RWPE2 (cell line): ENCODE results near the gene MARK3.
A peak's percentile ranks its signal among the peaks of the same experiment; 100 is the strongest.

Experiments used
- ATAC-seq: fragments of 200-7000 bp; cut with Tn5 transposase; 3 replicates; pipeline ENCODE4 v1.9.1; 2021; ENCODE audit warnings: low read depth
- DNase-seq: peaks from one replicate; pipeline ENCODE4 v3.0.0-alpha.2; 2020; ENCODE audit warnings: low spot score
- H3K27ac ChIP-seq: fragments of 450-650 bp; 2 replicates; pipeline ENCODE4 v1.5.1; 2017; ENCODE audit warnings: mild to moderate bottlenecking; ENCODE audit not compliant: poor library complexity, severe bottlenecking
- H3K27me3 ChIP-seq: fragments of 250-450 bp; sonication (Bioruptor Pico); 2 replicates; pipeline ENCODE4 v1.5.1; 2021; ENCODE audit warnings: mild to moderate bottlenecking, moderate library complexity; ENCODE audit not compliant: insufficient read depth, poor library complexity, severe bottlenecking
- H3K36me3 ChIP-seq: fragments of 250-450 bp; sonication (Bioruptor Pico); 2 replicates; pipeline ENCODE4 v1.5.1; 2020; ENCODE audit warnings: low read depth, mild to moderate bottlenecking, moderate library complexity
- H3K4me1 ChIP-seq: fragments of 250-450 bp; sonication (Bioruptor Pico); 2 replicates; pipeline ENCODE4 v1.5.1; 2021; ENCODE audit warnings: mild to moderate bottlenecking, moderate library complexity; ENCODE audit not compliant: insufficient read depth, poor library complexity, severe bottlenecking
- H3K4me3 ChIP-seq: fragments of 250-450 bp; sonication (Bioruptor Pico); 2 replicates; pipeline ENCODE4 v1.5.1; 2021; ENCODE audit warnings: mild to moderate bottlenecking, moderate library complexity; ENCODE audit not compliant: severe bottlenecking
- H3K9me3 ChIP-seq: fragments of 250-450 bp; sonication (Bioruptor Pico); 2 replicates; pipeline ENCODE4 v1.5.1; 2021; ENCODE audit warnings: mild to moderate bottlenecking, moderate library complexity; ENCODE audit not compliant: severe bottlenecking
- TF ChIP-seq, protein P1 (sequence below): fragments of 450-650 bp; IDR thresholded peaks from one replicate; pipeline ENCODE4 v1.5.1; 2017; ENCODE audit warnings: mild to moderate bottlenecking, moderate library complexity; ENCODE audit not compliant: poor library complexity, severe bottlenecking

MARK3 gene

DNA sequence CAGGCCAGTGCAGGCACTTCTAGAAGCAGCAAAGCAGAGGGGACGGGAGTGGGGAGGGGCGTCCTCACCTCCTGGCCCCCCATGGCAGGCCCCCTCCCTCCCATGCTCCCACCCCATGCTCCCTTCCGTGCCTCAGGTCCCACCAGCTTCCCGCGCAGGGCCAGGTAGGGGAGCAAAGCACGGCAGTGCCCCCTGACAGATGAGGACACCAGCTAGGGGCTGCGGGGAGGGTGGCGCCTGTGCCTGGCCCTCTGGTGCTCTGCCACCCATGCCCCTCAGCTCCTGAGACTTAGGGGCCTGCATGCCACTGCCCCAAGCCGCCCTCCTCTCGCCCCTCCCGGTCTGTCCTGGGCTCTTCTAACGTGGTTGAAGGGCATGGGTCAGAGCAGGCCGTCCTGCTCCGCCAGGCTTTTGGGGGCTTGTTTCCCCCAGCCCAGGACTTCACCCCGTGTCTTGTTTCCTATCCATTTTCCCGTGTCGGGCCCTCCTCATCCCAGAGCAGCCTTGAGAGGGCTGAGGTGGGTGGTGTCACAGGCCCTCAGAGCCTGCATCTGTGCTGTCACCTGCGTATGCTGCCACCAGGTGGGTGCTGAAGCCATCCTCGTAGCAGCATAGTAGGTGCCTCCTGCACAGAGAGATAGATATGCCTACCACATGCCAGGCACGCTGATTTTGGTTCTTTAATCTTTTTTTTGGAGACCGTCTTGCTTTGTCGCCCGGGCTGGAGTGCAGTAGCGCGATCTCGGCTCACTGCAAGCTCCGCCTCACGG lies 154.0 kb downstream of the MARK3 start:
- ATAC-seq (no peak), DNase-seq (no peak)
- Histone ChIP-seq H3K9me3 (no peaks in the 10 kb centered on the region), H3K4me3 (no peak overlapping the region), H3K27ac (peak overlapping the region; percentile 94), H3K27me3 (no peaks in the 10 kb centered on the region), H3K4me1 (peaks cover 29% of the 10 kb centered on the region), H3K36me3 (no peaks in the 10 kb centered on the region)
- TF ChIP-seq, protein P1, sequence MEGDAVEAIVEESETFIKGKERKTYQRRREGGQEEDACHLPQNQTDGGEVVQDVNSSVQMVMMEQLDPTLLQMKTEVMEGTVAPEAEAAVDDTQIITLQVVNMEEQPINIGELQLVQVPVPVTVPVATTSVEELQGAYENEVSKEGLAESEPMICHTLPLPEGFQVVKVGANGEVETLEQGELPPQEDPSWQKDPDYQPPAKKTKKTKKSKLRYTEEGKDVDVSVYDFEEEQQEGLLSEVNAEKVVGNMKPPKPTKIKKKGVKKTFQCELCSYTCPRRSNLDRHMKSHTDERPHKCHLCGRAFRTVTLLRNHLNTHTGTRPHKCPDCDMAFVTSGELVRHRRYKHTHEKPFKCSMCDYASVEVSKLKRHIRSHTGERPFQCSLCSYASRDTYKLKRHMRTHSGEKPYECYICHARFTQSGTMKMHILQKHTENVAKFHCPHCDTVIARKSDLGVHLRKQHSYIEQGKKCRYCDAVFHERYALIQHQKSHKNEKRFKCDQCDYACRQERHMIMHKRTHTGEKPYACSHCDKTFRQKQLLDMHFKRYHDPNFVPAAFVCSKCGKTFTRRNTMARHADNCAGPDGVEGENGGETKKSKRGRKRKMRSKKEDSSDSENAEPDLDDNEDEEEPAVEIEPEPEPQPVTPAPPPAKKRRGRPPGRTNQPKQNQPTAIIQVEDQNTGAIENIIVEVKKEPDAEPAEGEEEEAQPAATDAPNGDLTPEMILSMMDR = no peak

DNA sequence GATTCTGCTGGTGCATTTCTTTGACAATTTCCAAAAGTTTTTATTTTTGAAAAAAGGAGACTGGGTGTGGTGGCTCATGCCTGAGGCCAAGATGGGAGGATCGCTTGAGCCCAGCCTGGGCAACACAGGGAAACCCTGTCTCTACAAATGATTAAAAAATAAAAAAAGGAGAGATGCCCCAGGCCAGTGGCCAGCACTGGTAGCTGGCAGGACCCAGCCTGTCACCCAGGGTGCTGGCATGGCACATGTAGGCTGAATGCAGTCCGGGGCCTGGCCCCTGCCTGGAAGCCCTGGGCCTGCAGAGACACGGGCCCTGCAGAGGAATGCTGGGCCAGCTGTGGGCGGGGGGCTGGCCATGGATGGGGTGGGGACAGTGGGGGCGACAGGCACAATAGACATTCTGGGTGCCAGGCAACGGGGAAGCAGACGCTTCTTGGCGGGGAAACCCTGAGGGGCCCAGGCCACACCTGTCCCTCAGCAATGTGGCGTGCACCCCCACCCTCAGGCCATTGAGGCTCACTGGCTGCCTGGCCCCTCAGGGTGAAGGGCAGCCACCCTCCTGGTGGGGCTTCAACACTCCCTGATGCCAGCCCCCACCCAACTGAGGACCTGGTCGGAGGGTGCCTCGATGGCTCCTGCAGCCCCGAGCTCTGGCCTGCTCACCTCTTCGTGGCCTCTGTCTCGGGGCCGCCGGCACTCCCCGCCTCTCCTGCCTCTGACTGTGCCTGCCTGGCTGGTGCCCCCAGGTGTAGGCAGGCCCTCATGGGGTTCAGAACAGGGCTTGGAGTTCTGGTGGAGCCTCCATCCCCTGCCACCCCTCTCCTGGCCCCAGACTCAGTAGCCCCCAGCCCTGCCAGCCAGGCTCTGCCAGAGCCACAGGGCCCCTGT lies 155.8 kb downstream of the MARK3 start:
- TF ChIP-seq, protein P1 = no peak
- Histone ChIP-seq H3K27me3 (no peaks in the 10 kb centered on the region), H3K36me3 (no peaks in the 10 kb centered on the region), H3K4me3 (no peak overlapping the region), H3K9me3 (no peaks in the 10 kb centered on the region), H3K27ac (peak overlapping the region; percentile 94), H3K4me1 (peaks cover 29% of the 10 kb centered on the region)
- ATAC-seq = peak; percentile 19
- DNase-seq = no peak

DNA sequence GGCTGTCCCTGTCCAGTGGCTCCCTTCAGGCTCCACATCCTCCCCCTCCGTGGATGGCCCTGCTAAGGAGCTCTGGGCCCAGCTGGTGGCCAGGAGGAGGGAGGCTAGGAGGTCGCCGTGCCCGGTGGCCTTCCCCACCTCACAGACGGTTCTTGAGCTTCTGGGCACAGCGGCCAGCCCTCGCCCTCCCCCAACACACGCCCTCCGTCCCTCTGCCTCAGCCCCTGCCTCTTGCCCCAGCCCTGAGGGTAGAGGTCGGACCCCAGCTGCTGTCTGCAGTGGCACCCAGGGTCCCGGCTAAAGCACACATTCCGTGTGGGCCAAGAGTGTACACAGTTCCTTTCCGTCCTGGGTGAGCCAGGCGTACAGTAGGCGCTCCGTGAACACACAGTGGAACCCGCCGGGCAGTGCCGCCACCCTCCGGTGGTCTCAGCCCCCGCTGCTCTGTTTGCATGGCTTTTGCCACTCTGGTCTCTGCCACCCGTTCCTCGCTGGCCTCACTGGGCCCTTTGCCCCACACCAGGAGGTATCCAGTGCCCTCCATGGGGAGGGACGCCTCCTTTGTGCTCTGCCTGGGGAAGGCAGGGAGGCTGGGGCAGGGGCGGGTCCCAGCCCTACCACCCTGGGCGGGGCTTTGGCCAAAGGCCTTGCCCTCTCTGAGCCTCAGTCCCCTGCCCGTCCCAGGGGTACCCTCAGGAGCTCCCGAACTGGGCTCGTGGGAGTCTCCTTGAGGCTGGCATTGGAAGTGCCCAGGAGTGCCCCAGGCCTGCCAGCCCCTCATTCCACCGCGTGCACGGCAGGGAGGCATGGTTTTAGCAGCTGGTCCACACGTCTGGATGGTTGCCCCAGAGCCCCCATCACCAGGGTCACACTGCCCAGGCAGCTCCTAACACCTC lies 156.7 kb downstream of the MARK3 start:
- ATAC-seq = no peak
- H3K36me3 ChIP-seq = no peaks in the 10 kb centered on the region
- H3K4me3 ChIP-seq = no peak overlapping the region
- peaks cover 29% of the 10 kb centered on the region for H3K4me1 ChIP-seq
- H3K9me3 ChIP-seq = no peaks in the 10 kb centered on the region
- DNase-seq = no peak
- peak overlapping the region; percentile 94 for H3K27ac ChIP-seq
- TF ChIP-seq, protein P1 = no peak
- H3K27me3 ChIP-seq = no peaks in the 10 kb centered on the region

DNA sequence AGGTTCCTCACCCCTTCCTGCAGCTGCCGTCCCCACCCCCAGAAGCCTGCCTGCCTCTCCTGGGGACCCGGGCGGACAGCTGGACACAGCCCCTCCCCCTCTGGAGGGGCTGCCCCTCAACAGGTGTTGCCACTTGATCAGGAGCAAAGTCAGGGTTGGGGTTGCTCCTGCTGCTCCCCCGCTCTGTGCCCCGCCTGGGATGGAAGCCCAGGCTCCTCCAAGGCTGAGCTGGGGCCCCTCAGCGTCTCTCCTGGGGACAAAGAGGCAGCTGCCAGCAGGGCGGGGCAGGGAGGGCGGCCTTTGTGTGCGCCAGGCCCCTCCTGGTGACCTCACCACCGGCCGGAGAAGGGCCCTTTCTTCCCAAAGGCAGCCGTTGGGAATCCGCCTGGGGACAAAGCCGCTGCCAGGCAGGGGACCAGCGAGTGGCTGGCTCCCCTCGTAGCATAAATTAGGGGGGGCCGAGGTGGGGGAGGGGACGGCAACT lies 157.4 kb downstream of the MARK3 start:
- Histone ChIP-seq H3K36me3 (no peaks in the 10 kb centered on the region), H3K4me1 (peaks cover 29% of the 10 kb centered on the region), H3K9me3 (no peaks in the 10 kb centered on the region), H3K27me3 (no peaks in the 10 kb centered on the region), H3K4me3 (no peak overlapping the region), H3K27ac (peak overlapping the region; percentile 94)
- TF ChIP-seq, protein P1 = no peak
- DNase-seq (no peak), ATAC-seq (no peak)
